Measurements from ENCODE around the gene IFNE. TPM values are rescaled to one million over a fixed set of nuclear protein-coding genes. Genes with fewer than 3 reads are reported as not detected.

IFNE gene
- total and polyA plus RNA-seq, 2 donors (not counting 1 experiment from before 2014, with no cell fraction given): 0.15 to 6.6 TPM

DNA sequence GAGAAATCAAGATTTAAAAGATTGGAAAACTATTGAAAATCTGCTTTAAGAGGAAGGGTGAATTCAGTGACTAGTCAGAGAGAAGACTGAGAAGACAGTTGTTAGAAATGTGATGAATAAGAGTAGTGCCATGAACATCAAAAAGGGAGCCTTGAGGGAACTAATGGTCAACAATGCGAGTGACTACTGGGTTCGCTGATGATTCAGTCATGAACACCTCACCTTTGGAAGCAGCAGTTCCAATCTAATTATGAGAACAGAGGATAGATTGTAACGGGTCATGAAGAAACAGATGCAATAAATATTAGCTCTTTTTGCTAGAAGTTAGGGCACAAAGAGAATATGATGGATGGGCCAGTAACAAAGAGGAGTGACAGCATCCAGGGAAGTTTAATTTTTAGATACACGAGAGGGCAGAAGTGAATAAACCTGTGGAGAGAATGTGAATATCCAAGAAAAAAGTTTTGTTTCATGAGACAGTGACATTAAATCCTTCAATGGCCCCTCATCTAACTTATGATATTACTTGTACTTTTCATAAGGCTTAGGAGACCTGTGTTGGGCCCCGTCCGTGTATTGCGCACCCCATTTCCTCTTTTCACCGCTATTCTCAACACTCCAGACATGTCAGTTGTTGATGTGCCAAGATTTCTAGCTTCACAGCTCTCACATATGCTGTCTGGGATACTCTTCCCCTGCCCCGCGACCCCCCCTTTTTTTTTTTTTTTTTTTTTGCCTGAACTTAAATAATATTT, 23.5 kb upstream of the IFNE start:
- H3K27me3 ChIP-seq (ENCODE audit: control insufficient read depth, insufficient read depth, low read length): no peaks in the 10 kb centered on the region
- TF ChIP-seq EZH2 (IDR thresholded peaks at IDR 0.05; ENCODE audit: low read length, missing control alignments): no peak
- TF ChIP-seq, protein P1, sequence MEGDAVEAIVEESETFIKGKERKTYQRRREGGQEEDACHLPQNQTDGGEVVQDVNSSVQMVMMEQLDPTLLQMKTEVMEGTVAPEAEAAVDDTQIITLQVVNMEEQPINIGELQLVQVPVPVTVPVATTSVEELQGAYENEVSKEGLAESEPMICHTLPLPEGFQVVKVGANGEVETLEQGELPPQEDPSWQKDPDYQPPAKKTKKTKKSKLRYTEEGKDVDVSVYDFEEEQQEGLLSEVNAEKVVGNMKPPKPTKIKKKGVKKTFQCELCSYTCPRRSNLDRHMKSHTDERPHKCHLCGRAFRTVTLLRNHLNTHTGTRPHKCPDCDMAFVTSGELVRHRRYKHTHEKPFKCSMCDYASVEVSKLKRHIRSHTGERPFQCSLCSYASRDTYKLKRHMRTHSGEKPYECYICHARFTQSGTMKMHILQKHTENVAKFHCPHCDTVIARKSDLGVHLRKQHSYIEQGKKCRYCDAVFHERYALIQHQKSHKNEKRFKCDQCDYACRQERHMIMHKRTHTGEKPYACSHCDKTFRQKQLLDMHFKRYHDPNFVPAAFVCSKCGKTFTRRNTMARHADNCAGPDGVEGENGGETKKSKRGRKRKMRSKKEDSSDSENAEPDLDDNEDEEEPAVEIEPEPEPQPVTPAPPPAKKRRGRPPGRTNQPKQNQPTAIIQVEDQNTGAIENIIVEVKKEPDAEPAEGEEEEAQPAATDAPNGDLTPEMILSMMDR (conservative IDR thresholded peaks at IDR 0.05 in 1 of 2, IDR thresholded peaks at IDR 0.05 in 1 of 2; ENCODE audit: low read depth in 1 of 2, low read length in 2 of 2): no peak
- no peak overlapping the region for H3K4me3 ChIP-seq (replicated peaks in 1 of 4; ENCODE audit: control extremely low read depth in 1 of 4, insufficient read depth in 1 of 4, low read depth in 3 of 4, low read length in 4 of 4)
- peaks cover 36% of the 10 kb centered on the region for H3K79me2 ChIP-seq (ENCODE audit: control insufficient read depth, insufficient read depth, low read length)
- H3K27ac ChIP-seq (ENCODE audit: insufficient read depth, low read length): peak overlapping the region; percentile 38
- peak; percentile 17 to 72 for DNase-seq (ENCODE audit: low read depth in 2 of 2)
- H3K36me3 ChIP-seq (ENCODE audit: control insufficient read depth, insufficient read depth, low read length): peaks cover 3% of the 10 kb centered on the region
- no peak overlapping the region for H2AFZ ChIP-seq (ENCODE audit: low read length)
- peaks cover 6% of the 10 kb centered on the region for H3K4me1 ChIP-seq (ENCODE audit: control insufficient read depth, extremely low read depth, insufficient read depth, low read length)
- H4K20me1 ChIP-seq (ENCODE audit: control insufficient read depth, extremely low read depth, insufficient read depth, low read length): no peaks in the 10 kb centered on the region
- H3K9ac ChIP-seq (ENCODE audit: insufficient read depth, low read length): no peak overlapping the region
- H3K9me3 ChIP-seq (ENCODE audit: control insufficient read depth, insufficient read depth, low read depth, low read length): no peaks in the 10 kb centered on the region
- no peak overlapping the region for H3K4me2 ChIP-seq (ENCODE audit: extremely low read depth, insufficient read depth, low read length)

DNA sequence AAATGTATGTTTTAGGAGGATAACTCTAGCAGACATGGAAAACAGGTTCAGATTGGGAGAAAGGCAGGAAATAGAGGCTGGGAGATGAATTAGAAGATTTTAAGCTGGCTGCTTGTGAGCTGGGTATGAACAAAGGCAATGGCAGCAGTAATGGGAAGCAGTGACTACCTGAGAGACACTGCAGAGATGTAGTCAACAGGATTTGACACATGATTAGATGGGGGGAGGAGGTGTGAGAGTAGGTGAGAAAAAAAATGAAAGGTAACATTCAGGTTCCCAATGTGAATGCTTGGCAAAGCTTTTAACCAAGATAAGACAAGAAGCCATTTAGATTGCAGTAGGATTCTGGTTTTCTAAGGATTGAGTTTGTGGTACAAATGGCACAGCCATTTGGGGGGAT, 22.8 kb upstream of the IFNE start:
- H3K4me2 ChIP-seq (ENCODE audit: extremely low read depth, insufficient read depth, low read length): no peak overlapping the region
- H4K20me1 ChIP-seq (ENCODE audit: control insufficient read depth, extremely low read depth, insufficient read depth, low read length): no peaks in the 10 kb centered on the region
- no peak overlapping the region for H3K9ac ChIP-seq (ENCODE audit: insufficient read depth, low read length)
- TF ChIP-seq EZH2 (IDR thresholded peaks at IDR 0.05; ENCODE audit: low read length, missing control alignments): no peak
- TF ChIP-seq, protein P1 (conservative IDR thresholded peaks at IDR 0.05 in 1 of 2, IDR thresholded peaks at IDR 0.05 in 1 of 2; ENCODE audit: low read depth in 1 of 2, low read length in 2 of 2): no peak
- no peaks in the 10 kb centered on the region for H3K9me3 ChIP-seq (ENCODE audit: control insufficient read depth, insufficient read depth, low read depth, low read length)
- no peak overlapping the region for H3K27ac ChIP-seq (ENCODE audit: insufficient read depth, low read length)
- H3K36me3 ChIP-seq (ENCODE audit: control insufficient read depth, insufficient read depth, low read length): peaks cover 3% of the 10 kb centered on the region
- no peak overlapping the region for H3K4me3 ChIP-seq (replicated peaks in 1 of 4; ENCODE audit: control extremely low read depth in 1 of 4, insufficient read depth in 1 of 4, low read depth in 3 of 4, low read length in 4 of 4)
- no peaks in the 10 kb centered on the region for H3K27me3 ChIP-seq (ENCODE audit: control insufficient read depth, insufficient read depth, low read length)
- peaks cover 6% of the 10 kb centered on the region for H3K4me1 ChIP-seq (ENCODE audit: control insufficient read depth, extremely low read depth, insufficient read depth, low read length)
- no peak overlapping the region for H2AFZ ChIP-seq (ENCODE audit: low read length)
- H3K79me2 ChIP-seq (ENCODE audit: control insufficient read depth, insufficient read depth, low read length): peaks cover 32% of the 10 kb centered on the region
- DNase-seq (ENCODE audit: low read depth in 2 of 2): no peak

DNA sequence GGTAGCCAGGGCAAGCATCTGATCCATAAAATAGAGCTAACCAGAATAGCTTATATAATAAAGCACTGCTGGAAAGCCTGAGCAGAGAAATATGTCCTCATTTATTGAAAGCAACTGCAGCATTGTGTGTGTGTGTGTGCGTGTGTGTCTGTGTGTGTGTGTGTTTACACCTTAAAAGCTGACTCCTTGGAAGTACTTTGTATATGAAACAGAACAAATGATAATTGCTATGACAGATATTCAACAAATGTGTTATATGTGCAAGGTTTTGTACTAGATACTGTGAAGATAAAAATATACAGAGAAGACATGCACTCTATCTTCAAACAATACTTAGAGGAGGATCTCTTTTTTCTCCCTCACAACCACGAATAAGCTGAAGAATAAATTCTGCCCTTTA, 22.0 kb upstream of the IFNE start:
- H3K27ac ChIP-seq (ENCODE audit: insufficient read depth, low read length): no peak overlapping the region
- no peak overlapping the region for H2AFZ ChIP-seq (ENCODE audit: low read length)
- H4K20me1 ChIP-seq (ENCODE audit: control insufficient read depth, extremely low read depth, insufficient read depth, low read length): no peaks in the 10 kb centered on the region
- H3K4me3 ChIP-seq (replicated peaks in 1 of 4; ENCODE audit: control extremely low read depth in 1 of 4, insufficient read depth in 1 of 4, low read depth in 3 of 4, low read length in 4 of 4): no peak overlapping the region
- peaks cover 6% of the 10 kb centered on the region for H3K4me1 ChIP-seq (ENCODE audit: control insufficient read depth, extremely low read depth, insufficient read depth, low read length)
- no peak overlapping the region for H3K4me2 ChIP-seq (ENCODE audit: extremely low read depth, insufficient read depth, low read length)
- H3K9ac ChIP-seq (ENCODE audit: insufficient read depth, low read length): no peak overlapping the region
- no peaks in the 10 kb centered on the region for H3K9me3 ChIP-seq (ENCODE audit: control insufficient read depth, insufficient read depth, low read depth, low read length)
- H3K79me2 ChIP-seq (ENCODE audit: control insufficient read depth, insufficient read depth, low read length): peaks cover 27% of the 10 kb centered on the region
- H3K27me3 ChIP-seq (ENCODE audit: control insufficient read depth, insufficient read depth, low read length): no peaks in the 10 kb centered on the region
- DNase-seq (ENCODE audit: low read depth in 2 of 2): no peak
- H3K36me3 ChIP-seq (ENCODE audit: control insufficient read depth, insufficient read depth, low read length): peaks cover 3% of the 10 kb centered on the region
- TF ChIP-seq EZH2 (IDR thresholded peaks at IDR 0.05; ENCODE audit: low read length, missing control alignments): no peak
- TF ChIP-seq, protein P1 (conservative IDR thresholded peaks at IDR 0.05 in 1 of 2, IDR thresholded peaks at IDR 0.05 in 1 of 2; ENCODE audit: low read depth in 1 of 2, low read length in 2 of 2): no peak

All from fibroblast of lung (primary cell).